ENCODE measurements around the gene THSD7A. TPM values are rescaled to one million over a fixed set of nuclear protein-coding genes. Genes with fewer than 3 reads are reported as not detected.

THSD7A gene
- total and polyA plus RNA-seq, 2 of the 8 experiments (the other 6 are each of a cell fraction or from before 2014, with no cell fraction given): 0.44 to 1.2 TPM

DNA sequence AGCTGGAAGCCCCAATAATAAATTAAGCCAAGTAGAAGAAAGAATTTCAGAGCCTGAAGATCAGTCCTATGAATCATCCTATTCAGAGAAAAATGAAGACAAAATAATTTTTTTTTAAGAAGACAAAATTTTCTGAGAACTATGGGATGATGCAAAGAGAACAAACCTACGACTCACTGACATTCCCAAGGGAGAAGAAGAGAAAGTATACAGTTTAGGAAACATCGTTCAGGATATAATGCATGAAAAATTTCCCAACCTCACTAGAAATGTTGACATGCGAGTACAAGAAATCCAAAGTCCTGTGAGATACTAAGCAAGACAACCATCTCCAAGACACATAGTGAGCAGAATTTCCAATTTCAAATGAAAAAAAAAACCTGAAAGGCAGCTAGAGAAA is 150.5 kb downstream of the THSD7A start:
- Histone ChIP-seq H2AFZ (ENCODE audit: low read length) (no peak overlapping the region), H3K4me1 (replicated peaks in 1 of 4; ENCODE audit: control insufficient read depth in 3 of 4, insufficient read depth in 4 of 4, low read length in 3 of 4) (no peaks in the 10 kb centered on the region), H2BK20ac (ENCODE audit: low read length) (no peak overlapping the region), H3K27ac (ENCODE audit: low read depth, low read length) (no peak overlapping the region), H2BK5ac (ENCODE audit: low read depth, low read length) (no peak overlapping the region), H2BK15ac (ENCODE audit: low read length) (no peak overlapping the region), H3K79me2 (ENCODE audit: control insufficient read depth in 1 of 2, insufficient read depth in 2 of 2, low read length in 2 of 2) (no peaks in the 10 kb centered on the region), H3K56ac (replicated peaks; ENCODE audit: insufficient read length, low read depth, low read length) (no peak overlapping the region), H3K9me3 (ENCODE audit: insufficient read depth in 2 of 2, low read depth in 1 of 2, low read length in 1 of 2) (peaks cover 0 to 4% of the 10 kb centered on the region in 2 experiments; a peak in 1 of 4 replicates), H3K36me3 (ENCODE audit: control insufficient read depth in 2 of 4, insufficient read depth in 4 of 4, low read length in 3 of 4) (no peaks in the 10 kb centered on the region), H4K20me1 (replicated peaks in 1 of 2; ENCODE audit: control insufficient read depth in 1 of 2, insufficient read depth in 2 of 2, low read length in 2 of 2) (no peaks in the 10 kb centered on the region), H3K4me3 (ENCODE audit: extremely low read depth in 1 of 4, insufficient read depth in 2 of 4, low read depth in 3 of 4, low read length in 4 of 4) (no peak overlapping the region), H3K79me1 (ENCODE audit: low read depth, low read length) (no peaks in the 10 kb centered on the region), H3K23me2 (ENCODE audit: low read depth, low read length) (no peaks in the 10 kb centered on the region), H4K5ac (ENCODE audit: insufficient read length, low read depth, low read length) (no peak overlapping the region), H3K23ac (ENCODE audit: insufficient read length) (no peak overlapping the region), H3K14ac (ENCODE audit: insufficient read length) (no peak overlapping the region), H2BK12ac (ENCODE audit: low read depth, low read length) (no peak overlapping the region), H3K18ac (ENCODE audit: extremely low read depth, low read length) (no peak overlapping the region), H3K27me3 (replicated peaks in 1 of 4; ENCODE audit: control insufficient read depth in 3 of 4, extremely low read depth in 1 of 4, insufficient read depth in 3 of 4, low read length in 3 of 4) (no peaks in the 10 kb centered on the region), H4K91ac (replicated peaks; ENCODE audit: insufficient read length, low read length) (no peak overlapping the region), H3K4me2 (ENCODE audit: insufficient read depth in 1 of 2, low read depth in 2 of 2, low read length in 2 of 2) (no peak overlapping the region), H4K8ac (ENCODE audit: extremely low read depth, insufficient read depth, low read length) (no peak overlapping the region), H3K9ac (replicated peaks in 1 of 4; ENCODE audit: extremely low read depth in 1 of 4, low read depth in 3 of 4, low read length in 3 of 4) (no peak overlapping the region), H2BK120ac (replicated peaks; ENCODE audit: low read depth, low read length) (no peak overlapping the region), H3K4ac (replicated peaks; ENCODE audit: insufficient read length, low read depth, low read length) (no peak overlapping the region), H2AK5ac (ENCODE audit: low read depth, low read length) (no peak overlapping the region)
- ChIA-PET CTCF (ENCODE audit: partially characterized antibody) (no interaction called here), POLR2A (ENCODE audit: partially characterized antibody) (no interaction called here)
- FAIRE-seq: no peak
- DNase-seq (ENCODE audit: low read depth in 1 of 2, low spot score in 2 of 2): no peak
- 92% methylated on average over 3 of the region's 3 CpGs; no CpG with 5 or more reads in 1 of the 2 experiments for WGBS, 2 experiments (ENCODE audit: extremely low coverage in 1 of 2, insufficient coverage in 1 of 2, insufficient read length in 1 of 2, insufficient replicate concordance in 2 of 2, low coverage in 1 of 2, low lambda C conversion rate in 2 of 2, missing lambda C conversion rate in 1 of 2)
- no peak for TF ChIP-seq RBBP5 (IDR thresholded peaks at IDR 0.05; ENCODE audit: borderline replicate concordance, low read depth, low read length)
- TF ChIP-seq JUN (IDR thresholded peaks at IDR 0.05; ENCODE audit: low read depth, low read length): no peak
- TF ChIP-seq RFX5 (IDR thresholded peaks at IDR 0.05; ENCODE audit: borderline replicate concordance, low read depth, low read length): no peak
- no peak for TF ChIP-seq TAF1 (IDR thresholded peaks at IDR 0.05; ENCODE audit: low read depth, low read length)
- TF ChIP-seq, protein P1, sequence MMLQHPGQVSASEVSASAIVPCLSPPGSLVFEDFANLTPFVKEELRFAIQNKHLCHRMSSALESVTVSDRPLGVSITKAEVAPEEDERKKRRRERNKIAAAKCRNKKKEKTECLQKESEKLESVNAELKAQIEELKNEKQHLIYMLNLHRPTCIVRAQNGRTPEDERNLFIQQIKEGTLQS (IDR thresholded peaks at IDR 0.05; ENCODE audit: insufficient read depth, low read depth, low read length): no peak
- no peak for TF ChIP-seq EZH2 (IDR thresholded peaks at IDR 0.05; ENCODE audit: low read depth, low read length, severe bottlenecking)
- no peak for TF ChIP-seq PHF8 (conservative IDR thresholded peaks at IDR 0.05; ENCODE audit: low read depth, low read length)
- TF ChIP-seq NRF1 (IDR thresholded peaks at IDR 0.05; ENCODE audit: low read depth, low read length): no peak
- TF ChIP-seq RXRA (IDR thresholded peaks at IDR 0.05; ENCODE audit: insufficient read depth, low read depth, low read length): no peak
- no peak for TF ChIP-seq HDAC2 (IDR thresholded peaks at IDR 0.05; ENCODE audit: borderline replicate concordance in 1 of 2, low read depth in 2 of 2, low read length in 2 of 2)
- TF ChIP-seq POU5F1 (IDR thresholded peaks at IDR 0.05; ENCODE audit: low read depth, low read length): no peak
- no peak for TF ChIP-seq BACH1 (IDR thresholded peaks at IDR 0.05; ENCODE audit: low read length)

Data from H1 (cell line).